ENCODE results near the gene PRRC2C.

The PRRC2C gene

GRCh38 chr1:171576144-171576543, 90.8 kb downstream of the PRRC2C start:
- no peak for TF ChIP-seq CTCF (IDR thresholded peaks at IDR 0.05; ENCODE audit: control insufficient read depth, insufficient read depth, low read depth, low read length, missing control alignments)
- H3K4me3 ChIP-seq (ENCODE audit: control insufficient read depth, low read depth, low read length): no peak overlapping the region
- no peak for DNase-seq (ENCODE audit: low read depth)

GRCh38 chr1:171581226-171581625, 95.9 kb downstream of the PRRC2C start:
- H3K4me3 ChIP-seq (ENCODE audit: control insufficient read depth, low read depth, low read length): no peak overlapping the region
- DNase-seq (ENCODE audit: low read depth): no peak
- TF ChIP-seq CTCF (IDR thresholded peaks at IDR 0.05; ENCODE audit: control insufficient read depth, insufficient read depth, low read depth, low read length, missing control alignments): no peak

GRCh38 chr1:171581766-171582165, 96.4 kb downstream of the PRRC2C start:
- no peak for TF ChIP-seq CTCF (IDR thresholded peaks at IDR 0.05; ENCODE audit: control insufficient read depth, insufficient read depth, low read depth, low read length, missing control alignments)
- DNase-seq (ENCODE audit: low read depth): no peak
- H3K4me3 ChIP-seq (ENCODE audit: control insufficient read depth, low read depth, low read length): no peak overlapping the region

- no peak for TF ChIP-seq CTCF (IDR thresholded peaks at IDR 0.05; ENCODE audit: control insufficient read depth, insufficient read depth, low read depth, low read length, missing control alignments)
- no peak overlapping the region for H3K4me3 ChIP-seq (ENCODE audit: control insufficient read depth, low read depth, low read length)
- DNase-seq (ENCODE audit: low read depth): no peak
Measured at GRCh38 chr1:171582589-171582988, 97.3 kb downstream of the PRRC2C start.

- TF ChIP-seq CTCF (IDR thresholded peaks at IDR 0.05; ENCODE audit: control insufficient read depth, insufficient read depth, low read depth, low read length, missing control alignments): no peak
- H3K4me3 ChIP-seq (ENCODE audit: control insufficient read depth, low read depth, low read length): no peak overlapping the region
- no peak for DNase-seq (ENCODE audit: low read depth)
Measured at GRCh38 chr1:171583591-171584201, 98.4 kb downstream of the PRRC2C start.

GRCh38 chr1:171585715-171586114, 100.4 kb downstream of the PRRC2C start:
- no peak for TF ChIP-seq CTCF (IDR thresholded peaks at IDR 0.05; ENCODE audit: control insufficient read depth, insufficient read depth, low read depth, low read length, missing control alignments)
- DNase-seq (ENCODE audit: low read depth): no peak
- H3K4me3 ChIP-seq (ENCODE audit: control insufficient read depth, low read depth, low read length): no peak overlapping the region

- DNase-seq (ENCODE audit: low read depth): no peak
- H3K4me3 ChIP-seq (ENCODE audit: control insufficient read depth, low read depth, low read length): no peak overlapping the region
- no peak for TF ChIP-seq CTCF (IDR thresholded peaks at IDR 0.05; ENCODE audit: control insufficient read depth, insufficient read depth, low read depth, low read length, missing control alignments)
Measured at GRCh38 chr1:171588230-171588629, 102.9 kb downstream of the PRRC2C start.
